ENCODE data around the gene STRBP.
A peak's percentile ranks its signal among the peaks of the same experiment; 100 is the strongest.

- TF ChIP-seq MAFK (IDR thresholded peaks at IDR 0.05; ENCODE audit: low read depth, low read length), result no peak
- TF ChIP-seq POLR2A (IDR thresholded peaks at IDR 0.05; ENCODE audit: low read depth, low read length), result no peak
- TF ChIP-seq CTCF (conservative IDR thresholded peaks at IDR 0.05; ENCODE audit: low read depth, low read length), result peak; percentile 47
- peak; percentile 44 for TF ChIP-seq RAD21 (IDR thresholded peaks at IDR 0.05; ENCODE audit: low read length)
Observed at GRCh38 chr9:123102375-123103113, 165.8 kb downstream of the STRBP start.

Measured in IMR-90 (cell line).